Body of pancreas (tissue), 4 donors: Measurements from ENCODE around the gene TUBB1. TPM values are rescaled to one million over a fixed set of nuclear protein-coding genes. Genes with fewer than 3 reads are reported as not detected.

Source experiments
- ATAC-seq: fragments of 150-250 bp; one replicate; pipeline ENCODE4 v1.9.1; 2016
- DNase-seq, 4 donors: peaks; one replicate each; pipeline ENCODE4 v3.0.0-alpha.2; 2019
- H3K27ac ChIP-seq, 4 donors: fragments of 200-600 bp; sonication (generic); 1 replicate in 3 of 4; 2 replicates in 1 of 4; pipeline versions ENCODE4 v1.5.1 to v1.6.1; 2016 to 2019; ENCODE audit warnings: mild to moderate bottlenecking in 1 of 4, mixed read lengths in 1 of 4, moderate library complexity in 1 of 4
- H3K27me3 ChIP-seq, 2 donors: fragments of 200-600 bp; sonication (generic); one replicate each; pipeline ENCODE4 v1.6.0; 2016; ENCODE audit warnings: mild to moderate bottlenecking in 1 of 2
- H3K36me3 ChIP-seq, 2 donors: fragments of 200-600 bp; sonication (generic); replicated peaks in 1 of 2; 2 replicates each; pipeline ENCODE4 v1.5.1; 2016; ENCODE audit warnings: low read depth in 2 of 2; ENCODE audit not compliant: insufficient read depth in 1 of 2
- H3K4me1 ChIP-seq: fragments of 200-600 bp; sonication (generic); one replicate; pipeline ENCODE4 v1.6.0; 2016
- H3K4me3 ChIP-seq, 2 donors: fragments of 200-600 bp; sonication (generic); 1 replicate in 1 of 2; 2 replicates in 1 of 2; pipeline ENCODE4 v1.5.1; 2016 to 2019
- H3K9me3 ChIP-seq, 3 donors: fragments of 200-600 bp; sonication (generic); 1 replicate in 2 of 3; 2 replicates in 1 of 3; pipeline ENCODE4 v1.5.1; 2016
- CTCF ChIP-seq, 7 experiments: fragments of 450-650 bp in 4 of 7; fragments of 200-600 bp in 3 of 7; sonication (generic) in 3 of 7; IDR thresholded peaks; one replicate each; pipeline ENCODE4 v1.5.1; 2016 to 2019; ENCODE audit warnings: antibody characterized with exemption in 7 of 7
- POLR2A ChIP-seq, 3 donors: fragments of 450-650 bp; IDR thresholded peaks; one replicate each; pipeline ENCODE4 v1.6.1; 2016; ENCODE audit warnings: antibody characterized with exemption in 3 of 3, mild to moderate bottlenecking in 2 of 3
- WGBS, 2 donors: methylation state at CpG; one replicate each; pipeline ENCODE4 v1.1.5; 2017; 5-methylcytosine and 5-hydroxymethylcytosine counted together
- intact Hi-C: fragments of 100-400 bp; cut with DNase I; formaldehyde crosslinking; loops from one replicate; pipeline ENCODE4 v1.15.1; 2023
- total RNA-seq, 2 donors: library from RNA; depleted of rRNA; stranded (reverse); fragments of >200 nt; gene quantifications; one replicate each; pipeline ENCODE4 v1.1.0, GENCODE V29; 2016

TUBB1 gene
- total RNA-seq, 2 donors from 2014 or later: not detected

- no peaks in the 10 kb centered on the region for H3K27me3 ChIP-seq
- no peak for ATAC-seq
- intact Hi-C loops: no loop called here
- no peaks in the 10 kb centered on the region for H3K36me3 ChIP-seq
- no peaks in the 10 kb centered on the region for H3K9me3 ChIP-seq
- peaks cover 3% of the 10 kb centered on the region for H3K4me1 ChIP-seq
- H3K4me3 ChIP-seq: no peak overlapping the region
- no peak for TF ChIP-seq CTCF (IDR thresholded peaks at IDR 0.05)
- no peak for TF ChIP-seq POLR2A (IDR thresholded peaks at IDR 0.05)
- 60 to 68% methylated on average over 5 of the region's 5 CpGs for WGBS, 2 donors
- no peak overlapping the region for H3K27ac ChIP-seq
- no peak for DNase-seq
Measured at GRCh38 chr20:59047938-59048680, 28.9 kb downstream of the TUBB1 start.

GRCh38 chr20:59048681-59049030, 29.4 kb downstream of the TUBB1 start:
- WGBS, 2 donors: 58 to 72% methylated on average over 2 of the region's 2 CpGs
- Histone ChIP-seq H3K27me3 (no peaks in the 10 kb centered on the region), H3K36me3 (no peaks in the 10 kb centered on the region), H3K4me1 (no peaks in the 10 kb centered on the region), H3K9me3 (no peaks in the 10 kb centered on the region), H3K4me3 (no peak overlapping the region), H3K27ac (no peak overlapping the region)
- no peak for DNase-seq
- TF ChIP-seq CTCF (IDR thresholded peaks at IDR 0.05) (no peak), POLR2A (IDR thresholded peaks at IDR 0.05) (no peak)
- ATAC-seq: no peak
- intact Hi-C loops: no loop called here

GRCh38 chr20:59050437-59050836, 31.2 kb downstream of the TUBB1 start:
- intact Hi-C loops: no loop called here
- no peaks in the 10 kb centered on the region for H3K36me3 ChIP-seq
- no peaks in the 10 kb centered on the region for H3K4me1 ChIP-seq
- no peak overlapping the region for H3K27ac ChIP-seq
- H3K27me3 ChIP-seq: no peaks in the 10 kb centered on the region
- TF ChIP-seq POLR2A (IDR thresholded peaks at IDR 0.05) (no peak), CTCF (IDR thresholded peaks at IDR 0.05) (no peak)
- H3K9me3 ChIP-seq: no peaks in the 10 kb centered on the region
- DNase-seq (no peak), ATAC-seq (no peak)
- no peak overlapping the region for H3K4me3 ChIP-seq
- WGBS, 2 donors: 53 to 55% methylated on average over 1 of the region's 1 CpG

GRCh38 chr20:59051666-59052185, 32.5 kb downstream of the TUBB1 start:
- H3K27me3 ChIP-seq: no peaks in the 10 kb centered on the region
- intact Hi-C loops: no loop called here
- WGBS, 2 donors: 74 to 77% methylated on average over 4 to 6 of the region's 6 CpGs
- no peaks in the 10 kb centered on the region for H3K36me3 ChIP-seq
- DNase-seq: no peak
- TF ChIP-seq POLR2A (IDR thresholded peaks at IDR 0.05) (no peak), CTCF (IDR thresholded peaks at IDR 0.05) (no peak)
- H3K9me3 ChIP-seq: no peaks in the 10 kb centered on the region
- no peak overlapping the region for H3K4me3 ChIP-seq
- no peak for ATAC-seq
- no peak overlapping the region for H3K27ac ChIP-seq
- H3K4me1 ChIP-seq: no peaks in the 10 kb centered on the region

GRCh38 chr20:59055302-59055701, 36.1 kb downstream of the TUBB1 start:
- Histone ChIP-seq H3K4me3 (no peak overlapping the region), H3K9me3 (no peaks in the 10 kb centered on the region), H3K27me3 (no peaks in the 10 kb centered on the region), H3K4me1 (no peaks in the 10 kb centered on the region), H3K36me3 (no peaks in the 10 kb centered on the region), H3K27ac (no peak overlapping the region)
- intact Hi-C loops: no loop called here
- 59 to 60% methylated on average over 7 of the region's 7 CpGs for WGBS, 2 donors
- ATAC-seq (no peak), DNase-seq (peak in 2 of 4 donors; percentile 10)
- TF ChIP-seq CTCF (IDR thresholded peaks at IDR 0.05): peak in 4 of 7 experiments; percentile 20 to 35 (median 34)
- no peak for TF ChIP-seq POLR2A (IDR thresholded peaks at IDR 0.05)
